IPS-18c (cell line): ENCODE measurements around the gene ZCCHC14.

Experiments used
- H3K4me3 ChIP-seq: 2 replicates; pipeline ENCODE4 v1.7.0; 2013; ENCODE audit warnings: low read depth, mild to moderate bottlenecking, low read length, moderate library complexity; ENCODE audit not compliant: insufficient read depth
- H3K9me3 ChIP-seq: one replicate; pipeline ENCODE4 v1.6.1; 2013; ENCODE audit warnings: mild to moderate bottlenecking, low read length, moderate library complexity; ENCODE audit not compliant: control insufficient read depth, insufficient read depth

Gene ZCCHC14

GRCh38 chr16:87472935-87473334, 19.9 kb downstream of the ZCCHC14 start:
- no peak overlapping the region for H3K4me3 ChIP-seq
- no peaks in the 10 kb centered on the region for H3K9me3 ChIP-seq

DNA sequence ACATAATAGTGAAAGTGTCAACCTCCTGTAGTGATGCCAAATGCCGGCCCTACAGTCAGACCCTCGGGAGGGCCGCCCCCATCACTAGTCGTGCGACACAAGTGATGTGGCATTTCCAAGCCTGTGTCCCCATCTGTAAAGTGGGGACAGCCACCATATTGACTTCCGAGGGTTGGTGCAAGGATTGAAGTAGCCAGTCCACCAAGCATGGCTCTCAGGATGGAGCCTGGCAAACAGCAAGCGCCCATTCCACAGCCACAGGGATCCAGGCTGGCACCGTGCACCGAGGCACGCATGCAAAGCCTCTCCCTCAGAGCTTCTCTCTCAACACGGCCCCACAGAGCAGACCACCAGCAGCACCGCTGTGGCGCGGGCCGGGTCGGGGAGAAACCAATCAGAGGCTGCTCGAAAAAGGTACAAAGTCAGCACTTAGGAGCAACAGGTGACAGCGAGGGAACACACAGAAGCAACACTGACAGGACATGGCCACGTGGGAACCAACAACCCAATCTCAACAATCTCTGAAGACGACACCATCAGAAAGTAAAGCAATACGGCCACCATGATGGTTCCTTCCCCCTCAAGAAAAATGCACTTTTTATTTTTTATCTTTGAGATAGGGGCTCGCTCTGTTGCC, 20.6 kb downstream of the ZCCHC14 start:
- H3K9me3 ChIP-seq = no peaks in the 10 kb centered on the region
- H3K4me3 ChIP-seq = no peak overlapping the region

- Histone ChIP-seq H3K4me3 (no peak overlapping the region), H3K9me3 (no peaks in the 10 kb centered on the region)
These were observed 21.3 kb downstream of the ZCCHC14 start for GRCh38 chr16:87471278-87472141.

DNA sequence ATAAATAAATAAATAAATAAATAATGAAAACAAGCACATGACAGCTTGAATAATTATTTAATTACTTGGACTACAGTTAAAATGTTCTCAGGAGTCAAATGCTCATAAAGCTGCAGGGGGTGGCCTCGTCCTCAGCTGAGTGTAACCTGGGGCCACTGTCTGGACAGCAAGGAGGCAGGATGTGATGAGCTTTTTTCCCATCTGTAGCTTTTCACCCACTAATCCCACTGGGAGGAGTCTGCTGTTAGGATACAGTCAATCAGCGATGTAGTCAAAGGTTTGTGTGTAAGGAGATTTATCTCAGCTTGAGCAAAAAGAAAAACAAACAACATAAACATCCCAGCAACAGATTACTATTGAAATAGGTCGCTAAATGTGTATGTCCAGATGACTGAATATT, 22.5 kb downstream of the ZCCHC14 start:
- no peaks in the 10 kb centered on the region for H3K9me3 ChIP-seq
- H3K4me3 ChIP-seq = no peak overlapping the region

DNA sequence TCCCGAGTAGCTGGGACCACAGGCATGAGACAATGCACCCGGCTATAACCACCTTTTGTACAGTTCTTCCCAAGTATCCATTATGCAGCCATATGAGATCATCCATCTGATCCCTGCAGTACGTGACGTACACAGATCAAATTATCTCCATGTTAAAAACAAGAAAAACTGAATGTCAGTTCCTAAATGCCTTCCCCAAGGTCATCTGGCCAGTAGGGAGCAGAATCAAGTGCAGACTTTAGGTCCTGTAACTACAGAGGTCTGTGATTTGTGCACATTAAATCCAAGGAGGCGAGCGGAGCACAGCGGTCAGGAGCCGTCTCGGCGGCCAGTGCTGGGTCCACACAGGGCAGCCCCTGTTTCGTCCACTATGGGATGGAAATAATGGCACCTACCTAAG, 23.7 kb downstream of the ZCCHC14 start:
- H3K9me3 ChIP-seq = no peaks in the 10 kb centered on the region
- no peak overlapping the region for H3K4me3 ChIP-seq

GRCh38 chr16:87468550-87468949, 24.3 kb downstream of the ZCCHC14 start:
- Histone ChIP-seq H3K9me3 (no peaks in the 10 kb centered on the region), H3K4me3 (no peak overlapping the region)

DNA sequence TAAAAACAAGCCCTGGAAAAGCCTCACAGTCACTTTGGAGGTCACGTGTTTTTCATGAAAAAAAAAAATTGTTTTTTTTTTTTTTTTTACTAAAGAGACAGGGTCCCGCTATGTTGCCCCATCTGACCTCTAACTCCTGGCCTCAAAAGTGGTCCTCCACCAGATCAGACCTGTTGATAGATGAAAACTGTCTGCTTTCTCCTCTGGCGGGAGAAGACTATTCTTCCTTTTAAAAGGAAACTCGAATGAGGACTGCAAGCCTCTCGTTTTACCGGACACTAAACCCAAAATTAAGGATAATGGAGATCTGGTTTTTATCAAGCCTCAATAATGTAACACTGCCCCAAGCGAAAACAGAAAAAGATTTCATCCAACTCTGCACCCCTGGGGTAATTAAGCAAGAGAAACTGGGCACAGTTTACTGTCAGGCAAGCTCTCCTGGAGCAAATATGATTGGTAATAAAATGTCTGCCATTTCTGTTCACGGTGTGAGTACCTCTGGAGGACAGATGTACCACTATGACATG, 25.8 kb downstream of the ZCCHC14 start:
- Histone ChIP-seq H3K9me3 (no peaks in the 10 kb centered on the region), H3K4me3 (no peak overlapping the region)

- H3K4me3 ChIP-seq = no peak overlapping the region
- no peaks in the 10 kb centered on the region for H3K9me3 ChIP-seq
These were observed 26.9 kb downstream of the ZCCHC14 start for GRCh38 chr16:87465879-87466278.

GRCh38 chr16:87465306-87465705, 27.5 kb downstream of the ZCCHC14 start:
- H3K4me3 ChIP-seq = no peak overlapping the region
- H3K9me3 ChIP-seq = no peaks in the 10 kb centered on the region

DNA sequence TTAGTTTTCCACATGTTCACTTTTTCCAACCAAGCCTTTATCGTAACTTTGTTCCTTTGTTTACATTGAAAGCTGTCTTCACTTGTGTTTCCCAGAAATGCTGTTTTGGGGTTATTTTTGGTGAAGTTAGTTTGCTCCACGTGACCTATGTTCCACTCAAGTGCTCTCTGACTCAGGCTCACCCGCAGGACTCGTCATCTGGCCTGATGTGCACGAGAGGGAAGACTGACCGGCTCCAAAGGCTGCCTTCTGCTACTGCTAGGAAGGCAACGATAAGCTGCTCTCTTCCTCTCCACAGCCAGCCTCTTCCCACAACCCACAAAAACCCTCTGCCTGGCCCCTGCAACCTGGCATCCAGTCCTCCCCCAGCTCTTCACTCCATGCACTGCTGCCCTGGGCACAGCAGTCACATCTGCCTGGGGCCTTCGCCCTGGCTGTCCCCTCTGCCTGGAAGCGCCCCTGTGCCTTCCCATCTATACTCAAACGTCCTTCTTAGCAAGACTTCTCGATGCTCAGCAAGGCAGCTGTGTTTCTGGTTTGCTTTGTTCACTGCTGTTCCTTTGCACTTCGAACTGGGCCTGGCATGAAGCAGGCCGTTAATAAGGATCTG, 28.0 kb downstream of the ZCCHC14 start:
- no peak overlapping the region for H3K4me3 ChIP-seq
- no peaks in the 10 kb centered on the region for H3K9me3 ChIP-seq

DNA sequence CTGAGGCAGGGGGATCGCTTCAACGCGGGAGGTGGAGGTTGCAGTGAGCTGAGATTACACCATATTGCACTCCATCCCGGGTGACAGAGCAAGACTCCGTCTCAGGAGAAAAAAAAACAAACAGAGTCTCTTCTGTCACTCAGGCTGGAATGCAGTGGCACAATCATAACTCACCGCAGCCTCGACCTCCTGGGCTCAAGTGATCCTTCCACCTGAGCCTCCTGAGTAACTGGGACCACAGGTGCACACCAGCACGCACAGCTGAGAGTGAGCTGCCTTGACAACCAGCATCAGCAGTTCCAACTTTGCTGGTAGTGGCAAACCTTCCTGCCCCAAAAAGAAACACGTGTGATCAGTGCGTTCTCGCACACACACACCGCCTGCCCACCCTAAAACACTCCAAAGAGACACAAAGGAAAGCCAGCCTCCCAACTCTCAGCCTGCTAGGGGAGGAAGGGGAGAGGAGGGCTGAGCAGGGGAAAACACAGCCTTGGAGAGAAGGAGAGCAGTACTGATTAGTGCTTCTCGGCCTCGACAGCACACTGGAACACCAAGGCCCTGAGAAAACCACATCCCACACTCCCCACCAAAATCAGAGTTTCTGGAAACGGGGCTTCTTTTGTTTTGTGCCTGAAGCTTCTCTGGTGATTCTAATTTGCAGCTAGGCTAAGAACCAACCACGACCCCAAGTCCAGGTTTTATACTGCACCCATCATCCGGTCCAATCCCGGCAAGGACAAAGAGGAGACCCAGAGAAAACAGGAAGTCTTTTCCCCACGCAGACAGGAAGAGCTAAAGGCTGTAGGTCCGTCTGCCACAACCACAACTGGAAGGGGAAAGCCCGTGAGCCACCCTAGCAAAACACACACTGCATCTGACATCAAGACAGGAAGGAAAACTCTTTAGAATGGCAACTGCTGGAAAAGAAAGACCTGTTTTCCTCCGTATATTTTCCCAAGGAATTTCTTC, 28.8 kb downstream of the ZCCHC14 start:
- no peak overlapping the region for H3K4me3 ChIP-seq
- no peaks in the 10 kb centered on the region for H3K9me3 ChIP-seq

- Histone ChIP-seq H3K4me3 (peak overlapping the region; percentile 29; the same call in 1 of the 2 replicates), H3K9me3 (no peaks in the 10 kb centered on the region)
These were observed 31.3 kb downstream of the ZCCHC14 start for GRCh38 chr16:87461466-87461991.

DNA sequence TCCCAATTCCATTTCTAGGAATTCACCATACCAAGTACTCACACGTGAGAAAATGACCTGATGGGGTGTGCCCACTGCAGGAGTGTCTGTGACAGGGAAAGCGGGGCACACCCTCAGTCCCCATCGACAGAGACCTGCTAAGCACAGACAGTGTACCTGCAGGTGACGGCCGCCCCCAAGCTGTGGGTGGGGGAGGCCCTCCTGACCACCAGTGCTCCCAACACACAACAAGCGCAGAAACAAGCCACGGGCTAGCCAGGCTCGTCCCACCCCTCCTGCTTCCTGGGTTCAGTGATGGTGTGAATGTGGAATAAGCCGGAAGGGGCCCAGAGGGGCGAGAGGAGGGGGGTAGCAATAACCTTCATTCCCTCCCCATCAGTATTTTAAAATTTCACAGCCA, 31.9 kb downstream of the ZCCHC14 start:
- H3K9me3 ChIP-seq = no peaks in the 10 kb centered on the region
- no peak overlapping the region for H3K4me3 ChIP-seq

- H3K9me3 ChIP-seq = no peaks in the 10 kb centered on the region
These were observed 33.0 kb downstream of the ZCCHC14 start for GRCh38 chr16:87459833-87460232.

DNA sequence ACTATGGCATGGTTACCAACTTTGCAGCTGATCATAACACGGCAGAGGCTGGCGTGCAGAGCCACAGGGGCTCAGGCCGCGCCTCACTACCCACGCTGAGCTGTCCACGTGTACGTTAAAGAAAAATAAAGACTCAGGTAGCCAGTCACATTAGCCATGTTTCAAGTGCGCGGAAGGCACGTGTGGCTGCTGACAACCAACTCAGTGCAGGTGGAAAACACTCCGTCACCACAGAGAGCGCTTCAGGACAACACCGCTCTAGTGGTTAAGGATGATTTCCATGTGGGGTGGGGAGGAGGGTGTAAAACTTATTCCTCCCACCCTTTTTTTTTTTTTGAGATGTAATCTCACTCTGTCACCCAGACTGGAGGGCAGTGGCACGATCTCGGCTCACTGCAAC, 33.8 kb downstream of the ZCCHC14 start:
- H3K4me3 ChIP-seq = no peak overlapping the region
- no peaks in the 10 kb centered on the region for H3K9me3 ChIP-seq

More at GRCh38 chr16:87459833-87460232, 33.0 kb downstream of the ZCCHC14 start:
- H3K4me3 ChIP-seq = no peak overlapping the region

DNA sequence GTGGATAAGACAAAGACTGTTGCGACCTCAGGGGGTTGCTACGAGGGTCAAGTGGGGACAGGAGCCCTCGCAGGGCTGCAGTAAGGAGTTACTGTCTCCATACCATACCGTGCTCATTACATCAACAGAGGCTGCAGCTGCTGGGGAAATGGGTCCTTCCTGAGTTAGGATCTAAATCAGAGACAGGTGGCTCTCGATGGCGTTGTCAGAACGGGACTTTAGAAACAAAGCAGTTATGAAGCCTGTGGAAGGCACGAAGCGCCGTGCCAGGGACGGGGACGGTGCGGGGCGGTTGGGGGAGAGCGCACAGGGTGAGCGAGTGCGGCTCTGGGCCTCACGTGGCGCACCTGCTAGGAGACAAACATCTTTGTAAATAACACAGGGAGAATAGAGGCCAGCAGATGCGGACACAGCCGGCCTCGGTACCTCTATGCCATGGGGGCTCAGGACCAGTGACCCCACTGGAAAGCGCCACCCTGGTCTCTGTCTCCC, 34.4 kb downstream of the ZCCHC14 start:
- Histone ChIP-seq H3K9me3 (no peaks in the 10 kb centered on the region), H3K4me3 (no peak overlapping the region)
